GM06990 (cell line): Measurements from ENCODE around the gene PCSK7.

ENCODE experiments used
- DNase-seq: peaks from one replicate; pipeline ENCODE4 v3.0.0-alpha.2; 2011; ENCODE audit not compliant: insufficient read length; ENCODE audit errors: extremely low read depth
- H3K27me3 ChIP-seq: replicated peaks from 2 replicates; pipeline ENCODE4 v1.6.0; 2011; ENCODE audit warnings: low read length; ENCODE audit not compliant: control insufficient read depth, insufficient read depth
- H3K36me3 ChIP-seq: 2 replicates; pipeline ENCODE4 v1.5.1; 2011; ENCODE audit warnings: low read length; ENCODE audit not compliant: control insufficient read depth, insufficient read depth
- H3K4me3 ChIP-seq: replicated peaks from 2 replicates; pipeline ENCODE4 v1.5.1; 2011; ENCODE audit warnings: low read depth, mild to moderate bottlenecking, control low read depth, low read length
- CTCF ChIP-seq: IDR thresholded peaks from 2 replicates; pipeline ENCODE4 v1.5.1; 2011; ENCODE audit warnings: low read length, control low read depth, mild to moderate bottlenecking, inconsistent platforms; ENCODE audit not compliant: insufficient read depth, poor library complexity, severe bottlenecking

The PCSK7 gene

GRCh38 chr11:117188620-117189081, 43.2 kb downstream of the PCSK7 start:
- no peak for DNase-seq
- H3K4me3 ChIP-seq: no peak overlapping the region
- H3K27me3 ChIP-seq: no peaks in the 10 kb centered on the region
- no peak for TF ChIP-seq CTCF
- H3K36me3 ChIP-seq: peaks cover 25% of the 10 kb centered on the region

- H3K36me3 ChIP-seq: peaks cover 25% of the 10 kb centered on the region
- H3K27me3 ChIP-seq: no peaks in the 10 kb centered on the region
- no peak for DNase-seq
- no peak for TF ChIP-seq CTCF
- H3K4me3 ChIP-seq: no peak overlapping the region
These were observed 43.9 kb downstream of the PCSK7 start for GRCh38 chr11:117187799-117188481.

- no peak for TF ChIP-seq CTCF
- Histone ChIP-seq H3K36me3 (peaks cover 25% of the 10 kb centered on the region), H3K4me3 (no peak overlapping the region), H3K27me3 (no peaks in the 10 kb centered on the region)
- DNase-seq: no peak
These were observed 44.5 kb downstream of the PCSK7 start for GRCh38 chr11:117187428-117187798.

GRCh38 chr11:117187007-117187406, 44.9 kb downstream of the PCSK7 start:
- no peaks in the 10 kb centered on the region for H3K27me3 ChIP-seq
- no peak for DNase-seq
- H3K4me3 ChIP-seq: no peak overlapping the region
- H3K36me3 ChIP-seq: peaks cover 26% of the 10 kb centered on the region
- no peak for TF ChIP-seq CTCF

GRCh38 chr11:117186431-117186761, 45.5 kb downstream of the PCSK7 start:
- H3K36me3 ChIP-seq: peaks cover 22% of the 10 kb centered on the region
- DNase-seq: no peak
- no peak for TF ChIP-seq CTCF

GRCh38 chr11:117185736-117186430, 46.0 kb downstream of the PCSK7 start:
- TF ChIP-seq CTCF: no peak
- Histone ChIP-seq H3K4me3 (no peak overlapping the region), H3K27me3 (no peaks in the 10 kb centered on the region), H3K36me3 (peaks cover 22% of the 10 kb centered on the region)
- DNase-seq: no peak

More at GRCh38 chr11:117186431-117186761, 45.5 kb downstream of the PCSK7 start:
- H3K4me3 ChIP-seq: no peak overlapping the region
- H3K27me3 ChIP-seq: no peaks in the 10 kb centered on the region
